ENCODE results near the gene PPIE.
"Not testable (repeated sequence)": the region's sequence is repeated elsewhere in the genome, so short reads cannot be mapped to it uniquely, and the experiment has no call there.

PPIE gene

GRCh38 chr1:39775676-39776399, 37.2 kb downstream of the PPIE start:
- in situ Hi-C loops (cut with HindIII; ENCODE audit: low sequenced_read_pairs) = not testable (repeated sequence)

GRCh38 chr1:39776400-39776713, 37.7 kb downstream of the PPIE start:
- in situ Hi-C loops (cut with HindIII; ENCODE audit: low sequenced_read_pairs) = no loop called here

- in situ Hi-C loops (cut with HindIII; ENCODE audit: low sequenced_read_pairs) = no loop called here
Observed at GRCh38 chr1:39776886-39777285, 38.2 kb downstream of the PPIE start.

- in situ Hi-C loops (cut with HindIII; ENCODE audit: low sequenced_read_pairs) = no loop called here
Observed at GRCh38 chr1:39777306-39777705, 38.6 kb downstream of the PPIE start.

GRCh38 chr1:39777896-39778295, 39.2 kb downstream of the PPIE start:
- in situ Hi-C loops (cut with HindIII; ENCODE audit: low sequenced_read_pairs) = not testable (repeated sequence)

GRCh38 chr1:39778463-39779099, 39.9 kb downstream of the PPIE start:
- in situ Hi-C loops (cut with HindIII; ENCODE audit: low sequenced_read_pairs) = not testable (repeated sequence)

- in situ Hi-C loops (cut with HindIII; ENCODE audit: low sequenced_read_pairs) = no loop called here
Observed at GRCh38 chr1:39779137-39779536, 40.5 kb downstream of the PPIE start.

GRCh38 chr1:39779821-39780220, 41.1 kb downstream of the PPIE start:
- in situ Hi-C loops (cut with HindIII; ENCODE audit: low sequenced_read_pairs) = no loop called here

GRCh38 chr1:39781349-39781715, 42.6 kb downstream of the PPIE start:
- in situ Hi-C loops (cut with HindIII; ENCODE audit: low sequenced_read_pairs) = no loop called here

- in situ Hi-C loops (cut with HindIII; ENCODE audit: low sequenced_read_pairs) = no loop called here
Observed at GRCh38 chr1:39782103-39782502, 43.4 kb downstream of the PPIE start.

GRCh38 chr1:39782685-39783084, 44.0 kb downstream of the PPIE start:
- in situ Hi-C loops (cut with HindIII; ENCODE audit: low sequenced_read_pairs) = not testable (repeated sequence)

- in situ Hi-C loops (cut with HindIII; ENCODE audit: low sequenced_read_pairs) = not testable (repeated sequence)
Observed at GRCh38 chr1:39786303-39787107, 47.8 kb downstream of the PPIE start.

- in situ Hi-C loops (cut with HindIII; ENCODE audit: low sequenced_read_pairs) = not testable (repeated sequence)
Observed at GRCh38 chr1:39787108-39787375, 48.4 kb downstream of the PPIE start.

- in situ Hi-C loops (cut with HindIII; ENCODE audit: low sequenced_read_pairs) = no loop called here
Observed at GRCh38 chr1:39787468-39787867, 48.8 kb downstream of the PPIE start.

- in situ Hi-C loops (cut with HindIII; ENCODE audit: low sequenced_read_pairs) = not testable (repeated sequence)
Observed at GRCh38 chr1:39787964-39788363, 49.3 kb downstream of the PPIE start.

GRCh38 chr1:39788426-39788757, 49.7 kb downstream of the PPIE start:
- in situ Hi-C loops (cut with HindIII; ENCODE audit: low sequenced_read_pairs) = no loop called here

- in situ Hi-C loops (cut with HindIII; ENCODE audit: low sequenced_read_pairs) = no loop called here
Observed at GRCh38 chr1:39788758-39789570, 50.3 kb downstream of the PPIE start, which contains the start of gene BMP8B. Gene BMP8B, minus strand, starts transcription at chr1:39788865. Its CDS starts 380 bp downstream, at chr1:39788485.

GRCh38 chr1:39789571-39790110, 51.0 kb downstream of the PPIE start:
- in situ Hi-C loops (cut with HindIII; ENCODE audit: low sequenced_read_pairs) = no loop called here

GRCh38 chr1:39791838-39792237, 53.2 kb downstream of the PPIE start:
- in situ Hi-C loops (cut with HindIII; ENCODE audit: low sequenced_read_pairs) = no loop called here

- in situ Hi-C loops (cut with HindIII; ENCODE audit: low sequenced_read_pairs) = no loop called here
Observed at GRCh38 chr1:39795651-39796050, 57.0 kb downstream of the PPIE start.
